HG03457 (cell line): ENCODE data around the gene NPHS1.
"Not testable (repeated sequence)": the region's sequence is repeated elsewhere in the genome, so short reads cannot be mapped to it uniquely, and the experiment has no call there.

Experiments used
- ATAC-seq: cut with Tn5 transposase; IDR thresholded peaks from one replicate; pipeline ENCODE4 v1.9.1; 2021; ENCODE audit warnings: moderate number of reproducible peaks; ENCODE audit not compliant: unreplicated experiment

The NPHS1 gene

DNA sequence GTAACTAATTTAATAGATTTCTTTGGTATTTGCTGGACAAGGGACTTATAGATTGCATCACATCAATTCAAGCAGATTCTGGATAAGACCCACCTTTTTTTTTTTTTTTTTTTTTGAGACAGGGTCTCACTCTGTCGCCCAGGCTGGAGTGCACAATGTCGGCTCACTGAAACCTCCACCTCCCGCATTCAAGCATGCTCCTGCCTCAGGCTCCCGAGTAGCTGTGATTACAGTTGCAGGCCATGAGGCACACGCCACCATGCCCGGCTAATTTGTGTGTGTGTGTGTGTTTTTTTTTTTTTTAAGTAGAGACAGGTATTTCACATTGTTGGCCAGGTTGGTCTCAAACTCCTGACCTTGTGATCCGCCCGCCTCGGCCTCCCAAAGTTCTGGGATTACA is 35.5 kb downstream of the NPHS1 start:
- ATAC-seq: no peak

DNA sequence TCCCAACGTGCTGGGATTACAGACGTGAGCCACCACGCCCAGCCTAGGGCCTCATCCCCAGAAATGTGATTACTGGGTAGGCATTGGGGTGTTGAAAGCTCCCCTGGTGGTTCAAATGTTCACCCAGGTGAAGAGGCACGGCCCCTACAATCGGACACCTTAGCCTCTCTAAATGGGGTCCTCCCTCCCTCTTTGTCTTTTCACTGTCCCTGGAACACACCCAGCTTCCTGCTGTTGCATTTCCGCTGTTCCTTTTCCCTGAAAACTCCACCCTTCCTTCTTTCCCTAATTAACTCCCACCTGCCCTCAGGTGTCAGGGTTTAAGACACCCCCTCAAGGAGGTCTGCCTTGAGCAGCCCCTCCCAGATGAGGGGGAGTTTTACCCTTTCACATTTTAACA is 36.0 kb downstream of the NPHS1 start:
- no peak for ATAC-seq

DNA sequence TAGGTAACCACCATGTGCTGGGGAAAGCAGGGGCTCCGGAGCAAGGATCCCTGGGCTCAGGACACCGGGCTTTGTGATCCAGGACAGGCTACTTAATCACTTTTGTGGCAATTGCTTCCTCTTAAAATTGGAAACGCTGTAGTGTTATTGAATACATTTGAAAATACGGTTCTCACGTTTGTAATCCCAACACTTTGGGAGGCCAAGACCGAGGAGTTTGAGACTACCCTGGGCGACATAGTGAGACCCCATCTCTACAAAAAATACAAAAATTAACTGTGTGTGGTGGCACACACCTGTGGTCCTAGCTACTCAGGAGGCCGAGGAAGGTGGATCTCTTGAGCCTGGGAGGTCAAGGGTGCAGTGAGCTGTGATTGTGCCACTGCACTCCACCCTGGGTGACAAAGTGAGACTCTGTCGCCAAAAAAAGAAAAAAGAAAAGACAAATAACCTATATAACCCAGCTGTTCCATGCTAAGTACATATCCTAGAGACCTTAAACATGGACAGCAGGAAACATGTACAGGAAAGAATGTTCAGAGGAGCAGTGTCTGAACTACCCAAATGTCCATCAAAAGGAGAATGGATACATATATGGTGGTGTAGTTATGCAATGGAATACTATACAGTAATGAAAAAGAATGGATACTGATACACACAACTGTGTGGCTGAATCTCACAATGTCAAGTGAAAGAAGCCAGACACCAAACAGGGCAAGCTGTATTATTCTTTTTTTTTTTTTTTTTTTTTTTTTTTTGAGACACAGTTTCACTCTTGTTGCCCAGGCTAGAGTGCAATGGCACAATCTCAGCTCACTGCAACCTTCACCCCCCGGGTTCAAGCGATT is 39.0 kb downstream of the NPHS1 start:
- ATAC-seq: no peak

DNA sequence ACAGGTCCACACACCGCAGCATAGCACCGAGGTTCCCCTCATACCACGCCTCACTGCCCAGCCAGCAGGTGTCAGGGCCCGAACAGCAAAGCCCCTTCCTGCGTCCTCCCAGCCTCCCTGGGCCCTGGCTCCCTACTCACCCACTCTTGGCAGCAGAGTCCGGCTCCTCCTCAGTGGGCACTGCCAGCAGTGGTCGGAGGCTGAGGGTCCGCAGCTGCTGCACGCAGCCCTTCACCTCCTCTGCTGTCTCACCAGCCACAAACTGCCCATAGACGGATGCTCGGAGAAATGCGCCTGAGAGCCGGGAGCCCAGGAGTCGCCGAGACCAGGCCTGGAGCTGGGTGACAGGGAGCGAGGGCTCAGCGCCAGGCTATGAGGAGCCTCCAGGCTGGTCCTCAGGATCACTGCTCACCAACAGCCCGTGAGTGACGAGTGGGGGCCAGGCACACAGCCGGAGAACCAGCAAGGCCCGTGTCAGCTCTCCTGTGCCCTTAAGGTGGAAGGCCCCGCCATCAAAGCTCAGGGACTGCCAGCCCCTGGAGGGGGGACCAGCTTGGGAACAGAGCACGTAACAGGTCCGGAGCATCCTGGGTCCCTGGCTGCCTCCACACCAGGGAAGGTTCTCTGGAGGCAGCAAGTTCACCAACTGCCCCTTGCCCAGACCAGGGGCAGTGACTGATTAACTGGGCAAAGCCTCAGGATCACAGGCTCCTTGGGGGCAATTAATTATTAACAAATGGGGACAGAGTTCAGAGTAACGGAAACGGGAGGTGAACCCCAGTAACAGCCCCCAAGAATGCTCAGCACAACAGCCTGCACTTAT is 39.9 kb downstream of the NPHS1 start, which contains the start of gene PRODH2:
PRODH2 (minus strand) TSS at position 626 of the 823 bp plus-strand sequence; CDS start at position 586, 40 bp downstream.
- no peak for ATAC-seq

DNA sequence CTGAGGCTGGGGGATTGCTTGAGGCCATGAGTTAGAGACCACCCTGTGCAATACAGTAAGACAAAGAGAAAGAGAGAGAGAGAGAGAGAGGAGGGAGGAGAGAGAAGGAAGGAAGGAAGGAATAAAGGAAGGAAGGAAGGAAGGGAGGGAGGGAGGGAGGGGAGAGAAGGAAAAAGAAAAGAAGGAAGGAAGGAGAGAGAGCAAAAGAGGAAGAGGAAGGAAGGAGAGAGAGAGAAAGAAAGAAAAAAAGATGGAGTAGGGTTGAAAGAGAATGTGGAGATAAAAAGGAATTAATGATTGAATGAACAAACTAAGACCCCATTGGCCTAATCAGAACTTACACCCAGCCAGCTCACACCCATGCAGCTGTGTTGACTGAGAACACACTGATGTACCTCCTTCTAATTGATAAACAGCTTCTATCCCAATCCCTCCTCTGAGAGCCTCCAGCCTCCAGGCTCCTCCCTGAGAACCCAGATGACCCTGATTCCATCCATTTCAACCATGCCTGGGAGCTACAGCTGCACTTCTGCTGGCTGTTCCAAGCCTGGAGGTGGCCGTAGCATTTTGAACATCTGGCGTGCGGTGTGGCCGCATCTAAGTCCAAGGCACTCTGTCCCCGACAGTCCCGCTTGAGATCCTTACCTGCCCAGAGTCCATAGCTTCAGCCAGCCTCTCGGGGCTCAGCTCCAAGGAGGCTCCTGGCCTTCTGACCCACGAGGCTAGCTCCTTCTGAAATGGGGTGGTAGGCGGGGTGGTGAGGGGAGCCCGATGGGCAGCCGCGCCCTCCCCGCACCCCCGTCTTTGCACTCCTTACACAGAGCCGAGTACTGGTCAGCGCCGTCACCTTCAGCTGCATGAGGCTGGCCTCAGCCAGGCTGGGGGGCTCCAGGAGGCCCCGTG is 40.7 kb downstream of the NPHS1 start:
- no peak for ATAC-seq

DNA sequence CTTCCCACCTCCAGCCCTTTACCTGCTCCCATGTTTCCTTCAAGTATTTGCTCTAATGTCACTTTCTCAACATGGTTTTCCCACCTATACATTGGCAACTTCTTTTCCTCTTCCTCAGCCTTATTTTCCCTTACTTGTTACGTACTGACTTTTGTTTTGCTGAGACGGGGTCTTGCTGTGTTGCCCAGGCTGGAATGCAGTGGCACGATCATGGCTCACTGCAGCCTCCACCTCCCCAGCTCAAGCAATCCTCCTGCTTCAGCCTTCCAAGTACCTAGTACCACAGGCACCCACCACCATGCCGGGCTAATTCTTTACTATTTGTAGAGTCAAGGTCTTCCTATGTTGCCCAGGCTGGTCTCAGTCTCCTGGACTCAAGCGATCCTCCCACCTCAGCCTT is 44.7 kb downstream of the NPHS1 start:
- no peak for ATAC-seq

DNA sequence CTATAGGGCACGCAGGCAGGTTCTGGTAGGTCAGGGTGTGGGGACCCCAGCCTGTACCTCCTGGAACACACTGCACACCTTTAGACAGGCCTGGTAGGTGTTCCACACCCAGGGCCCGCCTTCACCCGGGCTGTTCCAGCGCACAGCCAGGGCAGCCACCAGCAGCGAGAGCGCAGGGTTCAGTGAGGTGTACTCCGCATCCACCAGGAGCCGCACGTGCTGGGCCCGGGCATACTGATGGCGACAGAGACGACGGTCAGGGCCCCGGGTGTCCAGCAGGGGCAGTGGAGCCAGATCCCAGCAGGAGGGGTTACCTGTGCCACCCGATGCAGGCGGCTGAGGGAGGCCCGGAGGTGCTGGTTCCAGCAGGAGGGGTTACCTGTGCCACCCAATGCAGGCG is 45.7 kb downstream of the NPHS1 start:
- ATAC-seq: no peak

DNA sequence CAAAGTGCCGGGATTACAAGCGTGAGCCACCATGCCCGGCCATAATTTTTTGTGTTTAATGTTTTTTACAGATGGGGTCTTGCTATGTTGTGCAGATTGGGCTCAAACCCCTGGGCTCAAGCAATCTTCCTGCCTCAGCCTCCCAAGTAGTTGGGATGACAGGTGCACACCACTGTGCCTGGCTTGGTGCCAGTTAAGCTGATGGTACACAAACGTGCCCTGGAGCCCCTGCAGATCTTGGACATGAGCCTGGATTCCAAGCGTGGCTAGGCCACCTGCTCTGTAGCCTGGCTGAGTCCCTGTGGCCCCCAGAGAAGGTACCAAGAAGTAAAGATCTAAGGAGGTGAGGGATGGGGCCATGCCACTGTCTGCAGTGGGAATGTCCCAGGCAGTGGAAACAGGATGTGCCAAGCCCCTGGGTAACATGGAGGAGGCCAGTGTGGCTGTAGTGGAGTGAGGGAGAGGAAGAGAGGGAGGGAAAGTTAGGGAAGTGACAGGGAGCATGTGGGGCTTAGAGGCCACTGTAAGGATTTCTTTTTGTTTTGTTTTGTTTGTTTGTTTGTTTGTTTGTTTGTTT is 46.7 kb downstream of the NPHS1 start:
- no peak for ATAC-seq

DNA sequence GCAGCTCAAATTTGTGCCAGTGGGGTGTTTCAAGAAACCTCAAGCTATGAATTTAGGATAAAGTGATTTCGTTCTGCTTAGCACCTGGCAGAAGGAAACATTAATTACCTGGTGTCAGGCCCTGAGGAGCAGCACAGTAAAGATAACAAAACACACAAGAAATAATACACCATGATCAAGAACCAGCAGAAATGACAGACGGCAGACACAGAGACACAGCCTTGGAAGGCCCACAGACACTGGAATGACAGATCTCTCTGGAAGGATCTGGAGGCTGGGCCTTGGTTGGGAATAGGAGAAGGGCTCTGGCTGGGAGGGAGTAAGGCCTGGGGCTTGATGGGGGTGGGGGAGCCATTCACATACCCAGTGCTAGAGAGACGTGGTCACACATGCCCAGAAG is 50.5 kb downstream of the NPHS1 start:
- ATAC-seq: no peak

DNA sequence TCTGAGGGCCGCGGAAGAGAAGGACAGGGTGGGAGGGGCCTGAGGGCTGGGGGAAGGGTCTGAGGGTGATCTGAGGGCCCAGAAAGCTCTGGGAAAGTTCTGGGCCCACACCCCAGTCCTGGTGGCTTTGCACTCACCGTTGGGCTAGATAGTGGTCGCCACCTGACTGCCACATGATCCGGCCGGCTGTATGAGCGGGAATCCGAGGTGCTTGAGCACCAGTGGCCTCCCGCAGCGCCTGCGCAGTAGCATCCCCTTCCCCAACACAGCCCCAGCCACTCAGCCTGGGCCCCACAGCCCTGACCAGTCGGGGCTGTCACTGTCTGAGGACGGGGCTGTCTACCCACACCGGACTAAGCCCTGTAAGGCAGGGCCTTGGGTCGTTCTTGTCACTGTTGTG is 54.6 kb downstream of the NPHS1 start:
- no peak for ATAC-seq

DNA sequence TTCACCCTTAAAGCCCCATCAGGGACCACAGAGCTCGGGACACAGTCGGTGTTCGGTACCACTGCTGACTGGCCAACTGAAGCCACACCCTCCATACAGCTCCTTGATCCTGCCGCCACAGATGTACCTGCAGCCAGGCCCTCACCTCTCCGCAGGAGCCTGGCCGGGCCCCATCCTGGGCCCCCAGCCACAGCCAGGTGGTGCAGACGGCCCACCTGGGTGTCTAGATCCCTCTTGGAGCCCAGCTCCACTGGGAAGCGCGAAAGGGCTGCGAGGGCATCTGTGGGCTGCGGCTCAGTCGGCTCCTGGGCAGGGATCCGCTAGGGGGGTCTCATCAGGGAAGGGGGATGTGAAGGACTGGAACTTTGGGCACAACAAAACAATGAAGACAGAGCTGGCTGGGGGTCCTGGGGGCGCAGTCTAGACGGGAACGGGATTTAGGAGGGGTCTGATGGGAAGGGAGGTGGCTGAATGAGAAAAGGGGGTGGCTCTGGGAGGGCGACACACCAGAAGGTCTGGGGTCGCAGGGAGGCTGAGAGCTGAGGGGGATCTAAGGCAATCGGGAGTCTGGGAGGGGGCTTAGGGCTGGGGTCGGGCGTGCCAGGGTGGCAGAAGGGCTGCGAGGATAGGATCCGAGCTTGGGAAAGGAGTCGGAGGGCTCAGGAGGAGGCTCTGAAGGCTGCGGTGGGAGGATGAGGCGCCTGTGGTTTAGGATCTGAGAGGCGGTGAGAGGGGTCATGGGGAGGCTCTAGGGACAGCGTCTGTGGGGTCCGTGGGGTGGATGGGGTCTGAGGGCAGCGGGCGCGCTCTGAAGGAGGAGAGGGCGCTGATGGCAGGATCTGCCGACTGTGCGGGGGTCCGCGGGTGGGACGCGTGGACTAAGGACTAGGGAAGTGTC is 55.4 kb downstream of the NPHS1 start:
- ATAC-seq: no peak

DNA sequence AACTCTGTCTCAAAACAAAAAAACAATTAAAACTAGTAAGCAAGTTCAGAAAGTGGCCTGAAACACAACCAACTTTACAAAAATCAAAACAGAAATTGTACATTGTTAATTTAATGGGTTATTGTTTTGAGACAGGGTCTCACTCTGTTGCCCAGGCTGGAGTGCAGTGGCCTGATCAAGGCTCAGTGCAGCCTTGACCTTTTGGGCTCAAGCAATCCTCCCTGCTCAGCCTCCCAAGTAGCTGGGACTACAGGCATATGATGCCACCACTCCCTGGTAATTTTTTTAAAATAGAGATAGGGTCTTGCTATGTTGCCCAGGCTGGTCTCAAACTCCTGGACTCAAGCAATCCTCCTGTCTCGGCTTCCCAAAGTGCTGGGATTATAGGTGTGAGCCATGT is 56.7 kb downstream of the NPHS1 start:
- ATAC-seq: not testable (repeated sequence)

DNA sequence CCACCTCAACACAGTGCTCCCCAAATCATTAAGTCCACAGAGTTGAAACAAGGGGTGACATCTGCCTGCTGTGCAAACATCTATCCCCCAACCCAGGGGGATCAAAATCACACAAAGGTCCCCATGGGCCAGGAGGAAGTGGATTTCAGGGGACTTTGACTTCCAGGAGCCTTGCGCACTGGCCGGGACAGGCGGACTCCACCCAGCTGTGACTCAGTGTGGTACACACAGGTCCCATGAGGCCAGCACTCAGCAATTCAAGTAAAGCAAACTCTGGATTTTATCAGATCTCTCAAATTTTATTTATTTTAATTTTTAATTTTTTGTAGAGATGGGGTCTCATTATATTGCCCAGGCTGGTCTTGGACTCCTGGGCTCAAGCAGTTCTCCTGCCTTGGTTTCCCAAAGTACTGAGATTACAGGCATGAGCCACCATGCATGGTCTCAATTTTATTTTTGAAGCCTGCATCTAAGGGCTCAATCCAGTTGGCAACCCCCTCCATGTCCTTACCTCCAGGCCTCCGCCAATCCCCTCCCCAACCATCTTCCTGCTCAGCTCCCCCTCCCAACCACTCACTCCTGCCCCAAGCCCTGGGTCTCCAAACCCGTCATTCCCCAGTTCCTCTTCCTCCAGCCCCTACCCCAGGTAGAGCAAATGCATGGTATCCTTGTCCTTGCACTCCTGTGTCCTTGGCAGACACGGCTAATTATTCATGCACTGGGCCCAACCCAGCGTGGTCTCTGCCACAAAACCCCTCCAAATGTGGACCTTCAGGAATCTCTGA is 58.7 kb downstream of the NPHS1 start:
- ATAC-seq: no peak

DNA sequence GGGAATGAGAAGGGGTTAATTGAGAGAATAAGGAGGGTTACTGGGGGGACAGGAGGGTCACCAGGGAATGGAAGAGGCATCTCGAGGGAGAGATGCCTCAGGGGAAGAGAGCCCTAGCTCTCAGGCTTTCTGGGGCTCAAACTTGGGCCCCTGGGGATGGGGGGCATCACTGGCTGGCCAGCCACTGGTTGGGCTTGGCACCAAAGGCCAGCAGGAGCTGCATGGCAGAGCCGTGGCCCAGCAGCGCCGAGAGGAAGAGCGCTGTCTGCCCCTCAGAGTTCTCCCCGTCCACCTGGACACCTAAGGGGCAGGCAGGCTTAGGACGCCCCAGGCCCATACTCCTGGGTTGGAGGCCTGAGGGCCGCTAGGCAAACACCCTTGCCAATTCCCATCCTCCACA is 59.4 kb downstream of the NPHS1 start:
- no peak for ATAC-seq

DNA sequence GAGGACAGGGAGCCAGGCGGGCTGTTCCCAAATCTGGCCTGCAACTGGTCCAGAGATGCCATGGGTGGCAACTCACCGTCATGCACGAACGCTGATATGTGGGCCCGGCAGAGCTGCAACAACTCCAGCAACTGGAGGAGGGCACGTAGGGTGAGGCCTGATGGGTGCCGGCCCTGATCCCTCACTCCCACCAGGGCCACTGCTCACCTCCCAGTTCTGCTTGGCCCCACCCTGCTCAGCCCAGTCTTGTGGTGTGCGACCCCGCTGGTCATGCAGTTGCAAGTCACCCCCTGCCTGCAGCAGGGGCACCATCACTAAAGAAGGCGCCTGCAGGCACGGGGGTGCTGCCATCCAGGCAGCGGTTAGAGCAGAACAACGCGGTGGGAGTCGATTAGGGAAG is 60.0 kb downstream of the NPHS1 start:
- no peak for ATAC-seq

DNA sequence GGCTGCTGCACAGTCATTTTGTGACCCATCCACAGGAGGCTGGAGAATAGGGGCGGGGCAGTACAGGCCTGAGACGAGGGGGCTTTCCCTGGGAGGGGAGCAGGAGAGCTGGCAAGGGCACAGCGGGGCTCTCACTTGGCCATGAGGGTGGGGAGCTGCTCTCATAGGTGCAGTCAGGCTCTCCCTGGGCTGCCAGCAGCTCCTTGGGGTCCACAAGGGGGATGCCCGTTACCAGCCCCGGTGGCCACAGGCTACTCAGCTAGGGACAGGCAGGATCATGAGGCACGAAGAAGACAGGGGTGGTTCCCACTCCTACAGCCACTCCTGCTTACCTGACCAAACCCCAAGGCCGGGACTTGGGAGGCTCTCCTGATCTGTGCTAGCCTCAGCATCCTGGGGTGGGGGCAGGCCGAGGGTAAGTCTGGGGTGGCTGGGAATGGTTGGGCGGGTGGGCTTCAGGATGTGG is 60.5 kb downstream of the NPHS1 start:
- ATAC-seq: no peak

DNA sequence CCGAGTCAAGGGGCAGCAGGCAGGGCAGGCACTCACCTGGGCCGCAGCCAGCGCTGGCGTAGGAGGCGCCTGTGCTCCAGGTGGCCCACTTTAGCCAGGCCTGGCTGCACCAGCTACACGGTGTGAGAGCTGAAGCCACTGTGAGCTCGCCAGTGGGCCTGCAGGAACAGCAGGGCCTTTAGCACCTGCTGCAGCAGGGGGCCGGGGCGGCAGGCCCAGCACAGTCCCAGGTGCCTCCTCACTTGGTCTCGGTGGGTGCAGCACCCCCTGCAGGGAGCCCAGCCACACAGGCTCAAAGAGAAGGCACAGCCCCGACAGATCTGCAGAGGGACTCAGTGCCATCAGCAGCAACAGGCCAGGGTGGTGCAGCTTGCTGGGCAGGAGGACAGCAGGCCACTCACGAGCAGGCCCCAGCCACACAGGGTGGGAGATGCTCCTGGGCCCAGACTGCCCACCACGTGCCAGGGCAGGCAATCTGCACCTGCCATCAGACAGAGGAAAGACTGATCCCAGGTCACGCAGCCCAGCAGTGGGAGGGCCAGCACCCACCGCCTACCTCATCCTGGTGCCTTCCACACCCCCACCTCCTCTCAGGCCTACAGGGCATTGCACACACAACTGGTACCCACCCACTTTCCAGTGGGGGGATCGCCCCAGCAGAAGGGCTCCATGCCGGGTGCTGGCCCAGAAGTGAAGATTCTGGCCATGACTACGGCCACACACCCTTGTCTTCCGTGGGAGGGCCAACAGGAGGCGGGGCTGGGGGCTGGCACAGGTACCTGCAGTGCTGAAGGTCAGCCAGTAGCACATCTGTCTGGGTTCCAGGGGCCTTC is 61.1 kb downstream of the NPHS1 start:
- no peak for ATAC-seq
